Ectodermal cell (in vitro differentiated cells): Measurements from ENCODE around the gene NDST1.

ENCODE experiments used
- H3K27ac ChIP-seq: 2 replicates; pipeline ENCODE4 v1.7.0; 2013; ENCODE audit warnings: mild to moderate bottlenecking, low read depth, low read length; ENCODE audit not compliant: insufficient read depth, poor library complexity, severe bottlenecking
- H3K27me3 ChIP-seq: 2 replicates; pipeline ENCODE4 v1.7.0; 2013; ENCODE audit warnings: mild to moderate bottlenecking, low read length; ENCODE audit not compliant: insufficient read depth, control insufficient read depth, poor library complexity, severe bottlenecking
- H3K36me3 ChIP-seq: one replicate; pipeline ENCODE4 v1.7.0; 2013; ENCODE audit warnings: low read length; ENCODE audit not compliant: control insufficient read depth, insufficient read depth
- H3K4me1 ChIP-seq: one replicate; pipeline ENCODE4 v1.7.0; 2013; ENCODE audit warnings: low read length; ENCODE audit not compliant: control insufficient read depth, insufficient read depth
- H3K4me3 ChIP-seq: 2 replicates; pipeline ENCODE4 v1.7.0; 2013; ENCODE audit warnings: low read depth, low read length, control low read depth; ENCODE audit not compliant: insufficient read depth
- H3K9me3 ChIP-seq: 2 replicates; pipeline ENCODE4 v1.7.0; 2013; ENCODE audit warnings: mild to moderate bottlenecking, low read length, moderate library complexity; ENCODE audit not compliant: control insufficient read depth
- WGBS, 2 experiments: methylation state at CpG; one replicate each; pipeline ENCODE4 v1.1.7; 2013; ENCODE audit warnings: missing lambda C conversion rate in 2 of 2; 5-methylcytosine and 5-hydroxymethylcytosine counted together

NDST1 gene

DNA sequence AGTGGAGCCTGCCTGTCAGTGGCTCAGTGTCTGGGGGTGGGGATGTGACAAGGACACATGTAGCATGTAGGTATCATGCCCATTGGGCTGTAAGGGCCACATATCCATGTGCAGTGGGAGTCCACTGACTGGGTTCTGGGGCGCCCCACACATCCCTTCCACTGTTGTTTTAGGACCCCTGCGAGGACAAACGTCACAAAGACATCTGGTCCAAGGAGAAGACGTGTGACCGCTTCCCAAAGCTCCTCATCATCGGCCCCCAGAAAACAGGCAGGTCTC lies 33.4 kb downstream of the NDST1 start:
- no peak overlapping the region for H3K27ac ChIP-seq
- H3K9me3 ChIP-seq, result no peaks in the 10 kb centered on the region
- 95% methylated on average over 6 of the region's 6 CpGs for WGBS, 2 experiments
- H3K27me3 ChIP-seq, result no peaks in the 10 kb centered on the region
- H3K36me3 ChIP-seq, result peaks cover 22% of the 10 kb centered on the region
- no peak overlapping the region for H3K4me3 ChIP-seq
- no peaks in the 10 kb centered on the region for H3K4me1 ChIP-seq

DNA sequence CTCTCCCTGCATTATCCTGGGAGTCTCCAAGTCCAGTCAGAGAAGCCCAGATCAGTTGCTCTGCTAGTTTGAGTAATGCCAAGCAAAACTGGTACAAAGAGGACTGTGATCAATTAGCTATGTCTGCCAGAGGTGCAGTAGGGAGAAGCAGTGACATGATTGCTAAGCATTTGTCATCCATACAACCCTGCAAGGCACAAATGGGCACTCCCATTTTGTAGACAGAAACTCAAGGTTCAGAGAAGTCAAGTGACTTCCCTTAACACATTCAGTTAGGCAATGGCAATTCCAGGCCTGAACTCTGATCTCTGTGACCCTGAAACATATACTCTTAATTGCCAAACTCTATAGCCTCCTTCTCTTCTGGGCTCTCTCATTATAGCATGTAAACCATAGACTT lies 34.0 kb downstream of the NDST1 start:
- Histone ChIP-seq H3K9me3 (no peaks in the 10 kb centered on the region), H3K4me1 (no peaks in the 10 kb centered on the region), H3K36me3 (peaks cover 23% of the 10 kb centered on the region), H3K27me3 (no peaks in the 10 kb centered on the region), H3K4me3 (no peak overlapping the region), H3K27ac (no peak overlapping the region)

DNA sequence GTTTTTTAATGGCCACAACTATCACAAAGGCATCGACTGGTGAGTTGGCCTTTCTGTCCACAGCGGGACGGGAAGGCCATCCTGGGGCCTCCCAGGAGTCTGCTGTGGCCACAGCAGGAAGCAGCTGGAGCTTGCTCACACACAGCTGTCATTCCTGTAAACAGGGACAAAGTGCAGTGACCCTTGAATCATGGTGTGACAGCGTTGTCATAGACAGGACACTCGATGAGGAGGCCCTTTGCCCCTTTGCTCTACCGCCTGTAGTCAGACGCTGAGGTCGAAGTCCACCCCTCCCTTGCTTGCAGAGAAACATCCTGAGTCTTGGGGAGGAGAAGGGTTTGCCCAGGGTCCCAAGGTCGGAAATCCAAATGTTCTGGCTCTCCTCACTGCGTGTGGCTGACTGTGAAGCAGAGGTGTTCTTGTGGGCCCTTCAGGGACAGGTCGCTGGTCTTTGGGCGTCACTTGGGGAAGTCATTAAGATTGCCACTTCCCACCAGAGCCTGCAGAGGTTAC lies 35.1 kb downstream of the NDST1 start:
- WGBS, 2 experiments, result 93 to 94% methylated on average over 12 of the region's 12 CpGs
- H3K27me3 ChIP-seq, result no peaks in the 10 kb centered on the region
- H3K27ac ChIP-seq, result no peak overlapping the region
- H3K4me1 ChIP-seq, result no peaks in the 10 kb centered on the region
- H3K9me3 ChIP-seq, result no peaks in the 10 kb centered on the region
- peaks cover 23% of the 10 kb centered on the region for H3K36me3 ChIP-seq
- H3K4me3 ChIP-seq, result no peak overlapping the region

DNA sequence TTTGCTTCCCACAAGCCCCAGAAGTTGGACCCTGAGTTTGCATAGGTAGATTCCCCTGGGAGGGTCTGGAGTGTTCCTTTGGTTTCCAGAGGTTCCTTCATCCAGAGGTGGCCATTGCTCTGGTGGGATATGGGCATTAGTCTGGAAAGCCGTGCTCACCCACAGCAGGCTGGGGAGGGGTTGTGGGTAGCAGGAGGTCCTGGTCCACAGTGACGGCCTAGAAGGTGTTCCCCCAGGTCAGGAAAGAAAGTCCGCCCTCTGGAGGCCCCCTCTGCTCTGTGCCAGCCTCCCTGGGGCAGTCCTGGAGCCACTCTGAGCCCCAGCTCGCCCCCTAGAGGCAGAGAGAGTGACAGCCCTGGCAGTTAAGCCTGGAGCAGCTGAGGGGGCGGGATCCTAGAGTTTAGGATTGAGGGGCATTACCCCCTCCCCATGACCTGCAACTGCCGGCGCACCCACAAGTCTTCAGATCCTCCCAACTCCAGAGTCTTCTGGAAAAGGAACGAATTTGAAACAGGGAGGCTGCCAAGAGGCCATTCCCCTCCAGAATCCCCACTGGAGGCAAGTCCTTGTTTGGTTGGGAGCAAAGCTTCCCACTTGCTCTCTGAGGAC lies 36.8 kb downstream of the NDST1 start:
- Histone ChIP-seq H3K36me3 (peaks cover 20% of the 10 kb centered on the region), H3K4me3 (no peak overlapping the region), H3K27ac (no peak overlapping the region), H3K27me3 (no peaks in the 10 kb centered on the region), H3K4me1 (no peaks in the 10 kb centered on the region), H3K9me3 (no peaks in the 10 kb centered on the region)
- 50 to 52% methylated on average over 8 of the region's 8 CpGs for WGBS, 2 experiments

DNA sequence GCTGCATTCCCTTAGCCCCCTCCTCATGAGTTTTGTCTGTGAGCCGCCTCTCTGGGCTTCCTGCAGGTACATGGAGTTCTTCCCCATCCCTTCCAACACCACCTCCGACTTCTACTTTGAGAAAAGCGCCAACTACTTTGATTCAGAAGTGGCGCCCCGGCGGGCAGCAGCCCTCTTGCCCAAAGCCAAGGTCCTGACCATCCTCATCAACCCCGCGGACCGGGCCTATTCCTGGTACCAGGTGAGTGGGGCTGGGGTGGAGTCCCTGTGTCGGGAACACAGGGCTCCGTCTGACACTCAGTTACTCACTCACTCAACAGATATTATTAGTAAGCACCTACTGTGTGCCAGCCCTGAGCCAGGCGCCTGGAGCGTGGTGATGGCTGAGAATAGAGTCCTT lies 37.3 kb downstream of the NDST1 start:
- Histone ChIP-seq H3K27ac (no peak overlapping the region), H3K36me3 (peaks cover 21% of the 10 kb centered on the region), H3K4me1 (no peaks in the 10 kb centered on the region), H3K9me3 (no peaks in the 10 kb centered on the region), H3K4me3 (no peak overlapping the region), H3K27me3 (no peaks in the 10 kb centered on the region)
- WGBS, 2 experiments, result 95 to 96% methylated on average over 13 of the region's 13 CpGs

DNA sequence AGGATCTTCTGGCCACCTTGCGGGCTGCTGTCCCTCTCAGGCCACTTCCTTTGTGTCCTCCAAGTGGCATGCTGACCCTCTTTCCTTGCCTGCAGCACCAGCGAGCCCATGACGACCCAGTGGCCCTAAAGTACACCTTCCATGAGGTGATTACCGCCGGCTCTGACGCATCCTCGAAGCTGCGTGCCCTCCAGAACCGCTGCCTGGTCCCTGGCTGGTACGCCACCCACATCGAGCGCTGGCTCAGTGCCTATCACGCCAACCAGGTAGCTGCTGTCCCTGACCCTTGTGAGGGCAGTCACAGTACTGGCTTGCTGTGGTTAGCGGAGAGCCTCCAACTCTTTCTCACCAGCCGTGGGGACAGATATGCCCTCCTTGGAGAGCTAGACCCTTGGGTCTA lies 40.2 kb downstream of the NDST1 start:
- peaks cover 30% of the 10 kb centered on the region for H3K36me3 ChIP-seq
- H3K27ac ChIP-seq, result no peak overlapping the region
- no peak overlapping the region for H3K4me3 ChIP-seq
- H3K27me3 ChIP-seq, result no peaks in the 10 kb centered on the region
- 95% methylated on average over 15 of the region's 15 CpGs for WGBS, 2 experiments
- H3K4me1 ChIP-seq, result no peaks in the 10 kb centered on the region
- H3K9me3 ChIP-seq, result no peaks in the 10 kb centered on the region

DNA sequence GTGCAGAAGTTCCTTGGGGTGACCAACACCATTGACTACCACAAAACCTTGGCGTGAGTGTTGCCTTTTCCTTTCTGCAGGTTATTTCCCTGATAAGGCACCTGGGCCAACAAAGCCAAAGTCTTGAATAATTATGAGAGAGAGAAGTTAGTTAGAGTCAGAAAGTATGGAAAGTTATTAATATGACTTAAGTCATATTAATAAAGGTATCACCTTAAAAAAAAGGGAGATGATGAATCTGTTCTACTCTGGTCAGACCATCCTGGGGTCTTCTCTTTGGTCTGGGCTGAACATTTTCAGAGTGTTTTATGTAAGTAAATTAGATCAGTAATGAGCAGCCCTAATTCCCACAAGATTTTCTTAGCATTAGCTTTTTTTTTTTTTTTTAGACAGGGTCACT lies 41.8 kb downstream of the NDST1 start:
- H3K27me3 ChIP-seq, result no peaks in the 10 kb centered on the region
- H3K4me1 ChIP-seq, result no peaks in the 10 kb centered on the region
- H3K36me3 ChIP-seq, result peaks cover 37% of the 10 kb centered on the region
- WGBS, 2 experiments, result 100% methylated on average over 1 of the region's 1 CpG
- no peak overlapping the region for H3K4me3 ChIP-seq
- no peak overlapping the region for H3K27ac ChIP-seq
- H3K9me3 ChIP-seq, result no peaks in the 10 kb centered on the region

DNA sequence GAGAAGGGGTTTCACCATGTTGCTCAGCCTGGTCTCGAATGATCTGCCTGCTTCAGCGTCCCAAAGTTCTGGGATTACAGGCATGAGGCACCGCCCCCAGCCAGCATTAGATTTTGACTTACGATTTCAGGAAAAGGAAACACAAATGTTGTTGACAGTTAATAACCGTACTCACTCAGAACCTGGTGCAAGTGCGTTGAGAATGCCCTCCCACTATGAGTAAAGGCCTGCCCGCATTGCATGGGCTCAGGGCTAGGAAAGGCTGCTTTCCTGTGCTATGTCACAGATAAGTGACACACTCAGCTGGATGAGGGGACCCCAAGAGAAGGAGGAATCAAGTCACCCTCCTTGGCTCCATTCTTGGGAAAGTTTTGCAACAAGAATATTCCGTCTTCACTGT lies 42.4 kb downstream of the NDST1 start:
- Histone ChIP-seq H3K36me3 (peaks cover 37% of the 10 kb centered on the region), H3K9me3 (no peaks in the 10 kb centered on the region), H3K4me1 (no peaks in the 10 kb centered on the region), H3K27me3 (no peaks in the 10 kb centered on the region), H3K4me3 (no peak overlapping the region), H3K27ac (no peak overlapping the region)
- WGBS, 2 experiments, result 89 to 91% methylated on average over 8 of the region's 8 CpGs

DNA sequence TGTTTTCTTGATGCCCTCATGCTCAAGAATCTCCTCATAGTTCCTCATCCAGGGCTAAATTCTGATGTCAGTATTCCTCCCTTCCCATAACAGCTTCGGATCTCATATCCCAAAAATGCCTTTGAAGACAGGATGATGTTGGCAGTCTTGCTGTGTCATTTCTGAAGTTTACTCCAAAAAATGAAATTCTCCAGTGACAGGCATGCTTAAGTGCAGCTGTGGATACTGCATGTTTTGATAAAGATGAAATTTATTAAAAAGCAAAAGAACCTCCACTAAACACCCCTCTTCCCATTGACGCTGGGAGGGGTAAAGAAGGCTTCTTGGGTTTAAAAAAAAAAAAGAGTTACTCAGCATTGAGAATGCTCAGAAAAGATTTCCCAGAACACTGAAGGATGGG lies 43.1 kb downstream of the NDST1 start:
- Histone ChIP-seq H3K36me3 (peaks cover 37% of the 10 kb centered on the region), H3K27me3 (no peaks in the 10 kb centered on the region), H3K4me1 (no peaks in the 10 kb centered on the region), H3K9me3 (no peaks in the 10 kb centered on the region), H3K27ac (no peak overlapping the region), H3K4me3 (no peak overlapping the region)
- WGBS, 2 experiments, result 67 to 100% methylated on average over 1 to 2 of the region's 2 CpGs

DNA sequence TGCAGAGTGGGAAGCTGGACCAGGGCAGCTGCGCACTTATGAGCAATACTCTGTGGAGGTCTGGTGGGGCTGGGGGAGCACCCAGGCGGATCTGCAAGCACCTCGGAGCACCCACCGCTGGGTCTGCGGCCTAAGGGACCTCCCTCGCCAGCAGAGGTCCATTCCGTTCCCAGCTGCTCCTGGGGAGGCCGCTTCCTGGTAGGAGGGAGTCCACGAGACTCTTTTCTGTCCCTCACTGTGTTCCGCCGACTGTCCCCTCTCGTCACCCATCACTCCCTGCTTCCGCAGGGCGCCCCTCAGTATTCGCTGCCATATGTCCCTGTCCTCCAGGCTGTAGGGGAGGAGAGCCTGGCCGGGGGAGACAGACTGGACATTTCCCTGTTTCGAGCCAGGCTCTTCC lies 45.5 kb downstream of the NDST1 start:
- Histone ChIP-seq H3K27me3 (no peaks in the 10 kb centered on the region), H3K4me3 (no peak overlapping the region), H3K27ac (no peak overlapping the region), H3K9me3 (no peaks in the 10 kb centered on the region), H3K36me3 (peaks cover 32% of the 10 kb centered on the region), H3K4me1 (no peaks in the 10 kb centered on the region)
- WGBS, 2 experiments, result 94 to 97% methylated on average over 17 of the region's 17 CpGs

DNA sequence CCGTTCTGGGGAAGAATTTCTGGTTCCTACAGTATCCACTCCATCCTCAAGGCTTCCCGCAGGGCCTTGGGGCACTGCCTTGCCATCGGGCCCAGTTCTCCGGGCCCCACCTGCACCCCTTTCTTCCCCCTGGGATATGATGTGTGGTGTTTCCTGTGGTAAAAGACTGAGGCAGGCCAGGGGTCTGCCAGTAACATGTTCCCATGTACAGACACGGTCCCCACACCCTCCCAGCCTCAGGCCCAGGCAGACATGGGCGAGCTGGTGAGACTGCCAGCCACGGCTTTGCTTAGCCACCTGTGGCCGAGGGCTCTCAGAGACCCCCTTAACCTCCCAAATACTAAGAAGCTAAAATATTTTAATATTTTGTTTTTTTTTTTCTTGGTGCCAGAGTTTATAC lies 46.0 kb downstream of the NDST1 start:
- WGBS, 2 experiments, result 94 to 95% methylated on average over 7 to 8 of the region's 8 CpGs
- peaks cover 32% of the 10 kb centered on the region for H3K36me3 ChIP-seq
- H3K27ac ChIP-seq, result no peak overlapping the region
- no peaks in the 10 kb centered on the region for H3K9me3 ChIP-seq
- H3K4me1 ChIP-seq, result no peaks in the 10 kb centered on the region
- H3K27me3 ChIP-seq, result no peaks in the 10 kb centered on the region
- no peak overlapping the region for H3K4me3 ChIP-seq
